ENCODE data around the gene AKR1C3.
"Not testable (repeated sequence)": the region's sequence is repeated elsewhere in the genome, so short reads cannot be mapped to it uniquely, and the experiment has no call there.

The AKR1C3 gene

DNA sequence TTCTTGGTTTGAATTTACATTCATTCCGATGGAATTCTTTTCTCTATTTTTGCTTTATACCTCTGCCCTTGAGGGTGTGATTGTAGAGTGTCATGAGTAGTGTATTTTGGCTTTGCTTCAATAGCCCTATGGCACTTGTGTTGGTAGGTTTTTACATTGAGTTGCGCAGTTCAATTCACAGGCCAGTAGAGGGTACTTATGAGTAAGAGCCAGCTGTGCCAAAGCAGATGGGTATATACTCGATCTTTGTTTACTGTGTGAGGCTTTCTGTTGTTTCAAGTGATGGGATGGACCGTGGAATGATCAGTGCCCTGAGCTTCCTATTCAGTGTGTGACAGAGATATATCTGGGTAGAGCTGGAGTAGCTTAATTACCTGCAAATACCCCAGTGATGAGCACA is 4.3 kb upstream of the AKR1C3 start:
- peak; percentile 5 to 45 for DNase-seq

GRCh38 chr10:5090551-5090950 is 3.7 kb upstream of the AKR1C3 start:
- no peak for DNase-seq

DNA sequence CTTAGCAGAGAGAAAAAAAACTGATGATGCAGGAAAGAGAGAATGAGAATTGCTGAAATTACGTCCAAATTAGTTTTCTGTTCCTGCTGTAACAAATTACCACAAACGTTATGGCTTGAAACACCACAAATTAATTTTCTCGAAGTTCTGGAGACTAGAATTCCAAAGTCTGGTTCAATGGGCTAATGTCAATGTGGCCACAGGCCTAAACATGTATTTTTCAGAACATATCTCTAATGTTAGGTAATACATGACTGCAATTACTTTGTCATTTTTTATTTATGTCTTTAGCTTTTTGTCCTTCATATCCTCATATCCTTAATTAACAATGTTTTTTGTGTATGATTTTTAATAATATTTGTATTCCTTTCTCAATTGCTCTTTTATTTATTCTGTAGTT is 3.0 kb upstream of the AKR1C3 start:
- DNase-seq: no peak

GRCh38 chr10:5092375-5092774 is 1.8 kb upstream of the AKR1C3 start:
- no peak for DNase-seq

DNA sequence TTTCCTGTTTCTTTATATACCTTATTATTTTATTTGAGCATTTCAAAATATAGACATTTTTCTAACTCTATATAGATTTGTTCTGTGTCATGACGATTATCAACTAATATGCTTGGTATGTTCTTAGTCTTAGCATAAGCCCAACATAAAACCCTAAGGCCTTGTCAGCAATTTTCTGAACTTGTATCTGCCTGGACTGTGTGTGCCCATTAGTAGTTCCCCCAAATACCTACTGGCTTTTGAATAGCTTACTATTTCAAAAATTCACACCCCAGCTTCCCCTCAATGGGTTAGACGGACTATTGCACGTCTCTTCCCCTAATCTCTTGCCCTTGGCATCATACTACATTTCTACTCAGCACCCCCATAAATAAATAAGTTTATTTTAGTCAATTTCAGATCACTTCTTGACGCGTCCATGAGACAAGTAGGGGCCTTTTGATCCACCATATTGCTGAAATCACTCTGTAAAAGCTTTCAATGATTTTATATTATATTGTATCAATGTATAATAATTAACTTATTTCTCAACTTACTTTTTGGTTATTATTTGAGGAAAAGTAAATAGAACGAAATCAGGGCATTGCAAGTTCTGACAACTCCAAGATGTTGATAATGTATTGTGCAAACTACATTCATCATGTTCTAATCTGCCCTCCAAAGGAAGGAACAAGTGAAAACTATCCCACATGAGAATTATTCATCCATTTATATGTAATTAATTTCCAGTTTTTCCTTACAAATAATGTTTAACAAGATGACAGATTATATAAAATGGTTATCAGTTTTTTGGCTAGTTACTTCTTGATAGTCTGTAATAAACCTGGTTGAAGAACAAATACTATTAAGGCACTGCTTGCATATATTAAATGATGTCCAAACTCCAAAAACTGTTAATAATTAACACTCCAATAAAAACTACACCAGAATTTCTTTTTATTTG is 1.1 kb upstream of the AKR1C3 start:
- no peak for DNase-seq

DNA sequence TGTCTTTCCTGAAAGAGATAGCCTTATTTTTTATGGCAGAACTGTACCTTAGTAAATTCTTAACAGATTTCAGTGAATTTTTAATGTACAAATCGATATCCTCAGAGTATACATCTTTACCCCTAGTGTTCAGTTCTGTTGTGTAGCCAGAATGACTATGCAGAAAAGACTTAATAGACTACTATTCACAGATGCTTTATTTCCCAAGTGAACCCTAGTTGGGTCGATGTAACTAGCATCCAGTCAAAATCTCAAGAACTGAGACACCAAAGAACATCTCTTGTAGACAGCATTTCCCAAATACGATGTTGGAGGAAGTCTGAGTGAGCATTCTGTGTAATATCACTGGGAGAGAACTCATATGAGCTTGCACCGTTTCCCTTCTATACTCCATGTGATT is 1.5 kb downstream of the AKR1C3 start:
- DNase-seq: no peak

- no peak for DNase-seq
Measured at GRCh38 chr10:5096108-5096507, 1.9 kb downstream of the AKR1C3 start.

DNA sequence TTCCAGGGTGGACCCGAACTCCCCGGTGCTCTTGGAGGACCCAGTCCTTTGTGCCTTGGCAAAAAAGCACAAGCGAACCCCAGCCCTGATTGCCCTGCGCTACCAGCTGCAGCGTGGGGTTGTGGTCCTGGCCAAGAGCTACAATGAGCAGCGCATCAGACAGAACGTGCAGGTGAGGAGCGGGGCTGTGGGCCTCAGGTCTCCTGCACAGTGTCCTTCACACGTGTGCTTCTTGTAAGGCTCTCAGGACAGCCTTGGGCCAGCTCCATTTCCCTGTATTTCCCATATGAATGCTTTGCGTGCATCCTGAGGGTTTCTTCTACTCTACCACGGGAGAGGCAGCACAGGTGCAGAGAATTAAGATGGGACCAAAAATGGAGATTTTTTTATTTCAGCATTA is 8.3 kb downstream of the AKR1C3 start:
- not testable (repeated sequence) for DNase-seq

- DNase-seq: no peak
Measured at GRCh38 chr10:5103481-5103880, 9.3 kb downstream of the AKR1C3 start.

DNA sequence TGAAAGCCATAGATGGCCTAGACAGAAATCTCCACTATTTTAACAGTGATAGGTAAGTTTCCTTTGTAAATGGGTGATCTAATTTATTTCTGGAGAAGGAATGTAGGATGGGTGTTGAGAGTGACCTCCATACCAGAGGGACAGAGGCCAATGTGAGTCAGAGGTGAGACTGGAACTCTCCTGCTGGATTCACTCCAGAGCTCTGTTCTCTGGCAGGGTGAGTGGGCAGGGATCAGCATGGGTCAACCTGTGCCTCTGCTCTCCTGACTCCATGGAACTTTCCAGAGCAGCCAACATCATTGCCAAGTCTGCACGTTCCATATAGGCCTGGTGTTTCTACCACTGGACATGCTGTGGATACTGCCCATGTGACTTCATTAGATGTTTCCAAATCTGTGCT is 11.4 kb downstream of the AKR1C3 start:
- DNase-seq: no peak

- no peak for DNase-seq
Measured at GRCh38 chr10:5106553-5106952, 12.3 kb downstream of the AKR1C3 start.

DNA sequence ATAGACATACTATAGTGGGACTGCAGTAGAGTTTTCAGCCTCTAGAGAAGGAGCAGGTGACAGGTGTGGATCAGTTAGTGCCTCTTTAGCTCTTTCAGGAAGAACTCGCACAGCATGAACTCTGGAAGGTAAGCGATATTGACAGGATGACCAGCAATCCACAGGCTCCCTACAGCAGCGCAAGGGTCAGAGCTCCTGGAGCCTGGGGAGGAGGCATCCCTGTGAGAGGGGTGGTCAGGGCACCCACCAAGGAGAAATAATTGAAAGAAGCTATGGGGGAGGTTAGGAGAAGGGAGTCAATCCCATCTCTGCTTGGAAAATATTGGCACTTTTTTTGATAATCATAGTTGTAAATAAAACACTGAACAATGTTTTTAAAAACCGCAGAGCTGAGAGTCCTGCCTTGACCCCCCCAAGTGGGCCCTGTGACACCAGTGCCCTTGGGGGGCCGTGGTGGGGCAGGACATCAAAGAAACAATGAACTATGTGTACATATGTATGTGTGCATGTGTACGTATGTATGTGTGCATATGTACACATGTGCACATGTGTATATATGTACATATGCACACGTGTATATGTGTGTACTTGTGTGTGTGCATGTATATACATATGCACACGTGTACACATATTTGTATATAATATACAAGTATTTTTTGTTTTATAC is 13.8 kb downstream of the AKR1C3 start:
- no peak for DNase-seq

DNA sequence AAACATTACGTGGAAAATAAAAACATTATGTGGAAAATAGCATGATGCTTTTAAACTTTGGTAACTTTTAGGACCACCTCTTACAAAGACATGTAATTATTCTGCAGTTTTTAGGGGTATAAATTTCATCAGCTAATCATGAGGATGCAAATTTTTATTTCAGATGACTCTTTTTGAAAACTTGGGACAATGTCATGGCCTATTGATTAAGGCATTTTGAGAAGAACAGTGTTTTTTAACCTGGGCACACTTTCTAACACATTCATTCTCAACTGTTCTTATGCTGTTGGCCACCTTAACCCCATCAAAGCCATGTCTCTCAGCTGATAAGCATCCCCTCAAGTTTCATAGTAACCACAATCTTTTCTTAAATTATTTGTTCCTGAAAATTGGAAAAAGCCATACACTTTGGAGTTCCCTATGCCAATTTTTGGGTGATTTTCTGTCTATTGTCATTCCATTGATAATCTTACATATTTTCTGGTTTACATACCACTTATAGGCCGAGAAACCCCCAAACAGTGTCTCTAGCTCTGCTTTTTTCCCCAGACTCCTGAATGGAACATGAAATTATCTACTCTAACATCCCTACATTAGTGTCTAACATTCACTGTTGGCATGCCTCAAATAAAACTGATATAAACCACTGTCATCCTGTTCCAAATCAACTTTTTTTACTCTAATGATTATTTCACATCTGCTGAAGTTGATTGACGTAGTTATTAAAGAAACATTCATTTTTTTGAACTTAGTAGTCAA is 14.6 kb downstream of the AKR1C3 start:
- no peak for DNase-seq

- DNase-seq: not testable (repeated sequence)
Measured at GRCh38 chr10:5109861-5110260, 15.6 kb downstream of the AKR1C3 start.

DNA sequence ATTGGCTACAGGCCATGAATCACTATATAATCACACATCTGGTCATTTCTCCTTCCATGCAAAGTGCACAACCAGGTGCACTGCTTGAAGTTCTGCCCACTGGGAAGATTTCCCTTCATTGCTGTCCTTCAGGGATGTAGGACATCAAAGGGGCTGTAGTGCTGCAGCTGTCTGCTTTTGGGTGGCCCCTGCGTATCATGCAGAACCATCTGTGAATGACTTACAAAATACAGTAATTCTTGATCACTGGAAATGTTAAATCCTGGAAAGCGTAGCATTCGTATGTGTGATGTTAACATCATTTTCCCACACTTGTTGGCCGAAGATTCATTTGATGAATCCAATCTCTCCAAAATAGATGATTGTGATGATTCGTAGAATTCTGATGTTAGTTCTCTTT is 22.4 kb downstream of the AKR1C3 start:
- DNase-seq: no peak

GRCh38 chr10:5117026-5117425 is 22.8 kb downstream of the AKR1C3 start:
- DNase-seq: no peak

DNA sequence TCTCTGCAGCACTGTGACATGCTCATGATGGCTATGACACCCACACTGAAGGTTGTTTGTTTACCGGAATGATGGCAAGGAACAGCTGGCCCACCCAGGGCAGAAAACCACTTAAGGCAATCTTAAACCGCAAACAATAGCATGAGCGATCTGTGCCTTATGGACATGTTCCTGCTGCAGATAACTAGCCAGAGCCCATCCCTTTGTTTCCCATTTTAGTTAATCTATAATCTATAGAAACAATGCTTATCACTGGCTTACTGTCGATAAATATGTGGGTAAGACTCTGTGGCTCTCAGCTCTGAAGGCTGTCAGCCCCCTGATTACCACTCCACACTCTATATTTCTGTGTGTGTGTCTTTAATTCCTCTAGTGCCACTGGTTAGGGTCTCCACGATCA is 25.8 kb downstream of the AKR1C3 start:
- DNase-seq: not testable (repeated sequence)

DNA sequence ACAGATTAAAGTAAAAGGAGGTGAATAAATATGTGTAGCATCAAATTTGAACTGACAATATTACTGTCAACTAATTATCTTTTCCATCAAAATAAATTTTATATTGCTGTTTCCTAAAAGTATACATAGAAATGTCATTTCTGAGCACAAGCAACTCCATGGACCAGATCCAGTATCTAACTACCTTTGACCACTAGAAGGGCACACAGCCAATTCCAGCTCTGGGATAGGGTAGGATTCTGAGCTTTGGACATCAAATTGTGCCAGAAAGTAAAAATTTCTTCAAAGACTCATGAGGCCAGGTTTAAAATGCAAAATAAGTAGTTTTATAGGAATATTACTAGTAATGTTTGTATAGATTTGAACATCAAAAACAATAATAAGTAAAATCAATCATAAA is 29.7 kb downstream of the AKR1C3 start:
- DNase-seq: no peak

DNA sequence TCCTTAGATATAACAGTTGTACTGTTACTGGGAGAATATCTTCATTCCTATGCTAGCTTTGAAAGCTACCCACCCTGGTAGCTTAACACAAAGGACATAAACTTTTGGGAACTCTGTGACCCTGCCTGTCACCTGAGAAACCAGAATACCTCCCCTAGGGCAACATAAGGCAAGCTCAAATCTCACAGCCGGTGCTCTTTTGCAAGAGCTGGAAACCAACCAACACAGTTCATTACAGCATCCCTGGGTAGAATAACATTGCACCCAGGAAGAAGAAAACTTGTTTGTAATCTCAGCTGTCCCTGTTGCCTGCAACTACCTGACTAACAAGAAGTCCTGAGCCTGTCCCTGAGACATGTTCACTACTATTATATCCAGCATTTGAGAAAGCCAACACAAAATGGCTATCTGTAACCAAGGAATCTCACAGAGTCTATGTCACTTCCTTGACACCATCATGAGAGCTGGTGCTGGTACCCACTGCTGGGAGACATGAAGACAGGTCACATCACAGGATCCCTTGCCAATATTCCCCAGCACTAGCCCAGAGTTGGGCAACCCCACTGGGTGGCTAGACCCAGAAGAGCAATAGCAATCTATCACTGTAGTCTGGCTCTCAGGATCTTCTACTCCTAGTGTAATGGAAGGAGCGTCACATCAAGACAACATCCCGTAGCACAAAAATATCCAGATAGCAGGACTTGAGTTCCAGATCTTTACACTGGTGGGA is 31.3 kb downstream of the AKR1C3 start:
- DNase-seq: no peak

- no peak for DNase-seq
Measured at GRCh38 chr10:5135581-5135980, 41.4 kb downstream of the AKR1C3 start.

DNA sequence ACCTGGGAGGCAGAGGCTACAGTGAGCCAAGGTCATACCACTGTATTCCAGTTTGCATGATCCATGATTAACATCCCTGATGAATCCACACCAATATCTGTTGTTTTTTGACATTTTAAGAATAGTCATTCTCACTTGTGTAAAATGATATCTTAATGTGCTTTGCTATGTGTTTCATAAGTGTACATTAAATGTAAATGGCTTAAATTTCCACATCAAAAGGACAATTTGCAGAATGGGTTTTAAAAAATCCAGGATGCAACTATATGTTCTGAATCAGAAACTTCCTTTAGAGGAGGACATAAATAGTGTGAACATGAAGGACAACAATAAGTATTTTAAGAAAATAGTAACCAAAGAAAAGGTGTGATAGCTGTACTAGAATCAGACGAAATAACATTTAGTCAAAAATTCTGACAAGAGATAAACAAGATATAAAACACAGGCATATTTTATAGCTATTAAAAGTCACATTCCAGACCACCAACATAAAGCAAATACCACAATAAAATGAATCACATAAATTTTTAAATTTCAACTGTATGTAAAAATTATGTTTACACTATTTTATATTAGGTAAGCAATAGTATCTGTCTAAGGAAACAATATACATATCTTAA is 42.4 kb downstream of the AKR1C3 start:
- no peak for DNase-seq

DNA sequence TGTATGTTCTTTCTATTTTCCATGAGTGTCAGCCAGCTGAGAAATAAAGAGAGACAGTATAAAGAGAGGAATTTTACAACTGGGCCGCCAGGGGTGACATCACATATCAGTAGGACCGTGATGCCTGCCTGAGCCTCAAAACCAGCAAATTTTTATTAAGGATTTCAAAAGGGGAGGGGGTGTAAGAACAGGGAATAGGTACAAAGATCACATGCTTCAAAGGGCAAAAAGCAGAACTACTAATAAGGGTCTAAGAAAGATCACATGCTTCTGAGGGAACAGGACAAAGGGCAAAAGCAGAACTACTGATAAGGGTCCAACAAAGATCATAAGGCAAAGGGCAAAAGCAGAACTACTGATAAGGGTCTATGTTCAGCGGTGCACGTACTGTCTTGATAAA is 43.5 kb downstream of the AKR1C3 start:
- not testable (repeated sequence) for DNase-seq

Measured in CD4-positive, alpha-beta T cell treated with Interferon alpha-2 for 1 hour (primary cell).